Peyer's patch (tissue), 4 donors: ENCODE results near the gene ILF2.

Experiments
- POLR2A ChIP-seq, 2 donors: fragments of 450-650 bp; IDR thresholded peaks; one replicate each; pipeline ENCODE4 v1.5.1; 2017; ENCODE audit warnings: antibody characterized with exemption in 2 of 2, mild to moderate bottlenecking in 2 of 2, moderate library complexity in 2 of 2
- TF ChIP-seq, protein P1 (sequence below), 6 experiments: fragments of 450-650 bp in 4 of 6; fragments of 200-600 bp in 2 of 6; sonication (generic) in 1 of 6; IDR thresholded peaks; one replicate each; pipeline ENCODE4 v1.5.1; 2017 to 2019; ENCODE audit warnings: antibody characterized with exemption in 6 of 6, mild to moderate bottlenecking in 3 of 6, moderate library complexity in 1 of 6

- TF ChIP-seq, protein P1, sequence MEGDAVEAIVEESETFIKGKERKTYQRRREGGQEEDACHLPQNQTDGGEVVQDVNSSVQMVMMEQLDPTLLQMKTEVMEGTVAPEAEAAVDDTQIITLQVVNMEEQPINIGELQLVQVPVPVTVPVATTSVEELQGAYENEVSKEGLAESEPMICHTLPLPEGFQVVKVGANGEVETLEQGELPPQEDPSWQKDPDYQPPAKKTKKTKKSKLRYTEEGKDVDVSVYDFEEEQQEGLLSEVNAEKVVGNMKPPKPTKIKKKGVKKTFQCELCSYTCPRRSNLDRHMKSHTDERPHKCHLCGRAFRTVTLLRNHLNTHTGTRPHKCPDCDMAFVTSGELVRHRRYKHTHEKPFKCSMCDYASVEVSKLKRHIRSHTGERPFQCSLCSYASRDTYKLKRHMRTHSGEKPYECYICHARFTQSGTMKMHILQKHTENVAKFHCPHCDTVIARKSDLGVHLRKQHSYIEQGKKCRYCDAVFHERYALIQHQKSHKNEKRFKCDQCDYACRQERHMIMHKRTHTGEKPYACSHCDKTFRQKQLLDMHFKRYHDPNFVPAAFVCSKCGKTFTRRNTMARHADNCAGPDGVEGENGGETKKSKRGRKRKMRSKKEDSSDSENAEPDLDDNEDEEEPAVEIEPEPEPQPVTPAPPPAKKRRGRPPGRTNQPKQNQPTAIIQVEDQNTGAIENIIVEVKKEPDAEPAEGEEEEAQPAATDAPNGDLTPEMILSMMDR (IDR thresholded peaks at IDR 0.05) = no peak
- TF ChIP-seq POLR2A (IDR thresholded peaks at IDR 0.05) = no peak
Observed at GRCh38 chr1:153678519-153679336, 7.9 kb upstream of the ILF2 start, which contains the start of gene NPR1.
